SH-SY5Y (cell line): Measurements from ENCODE around the gene SPTB.

Source experiments
- GATA2 ChIP-seq: IDR thresholded peaks from 2 replicates; pipeline ENCODE4 v1.6.1; 2011; ENCODE audit warnings: mild to moderate bottlenecking, low read depth, low read length
- GATA3 ChIP-seq: IDR thresholded peaks from 2 replicates; pipeline ENCODE4 v1.6.1; 2011; ENCODE audit warnings: low read depth, mild to moderate bottlenecking, low read length, moderate library complexity

Gene SPTB

DNA sequence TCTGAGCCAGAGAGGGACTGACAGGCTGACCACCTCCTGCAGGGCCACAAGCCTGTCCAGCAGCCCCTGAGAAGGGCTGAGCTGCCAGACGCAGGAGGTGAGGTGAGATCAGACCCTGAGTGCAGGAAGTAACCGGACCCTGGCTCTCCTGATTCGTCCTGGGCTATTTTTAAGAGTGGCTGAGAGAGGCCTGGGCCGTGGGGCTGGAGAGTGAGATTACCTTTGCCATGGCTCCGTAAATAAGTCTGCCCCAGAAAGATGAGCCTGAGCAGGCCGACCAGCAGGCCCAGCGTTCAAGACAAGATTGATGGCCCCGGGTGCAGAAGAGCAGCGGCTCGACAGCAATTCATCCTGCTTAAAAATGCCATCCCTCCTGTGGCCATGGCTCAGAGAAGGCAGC lies 54.2 kb downstream of the SPTB start:
- TF ChIP-seq GATA2 (no peak), GATA3 (no peak)

DNA sequence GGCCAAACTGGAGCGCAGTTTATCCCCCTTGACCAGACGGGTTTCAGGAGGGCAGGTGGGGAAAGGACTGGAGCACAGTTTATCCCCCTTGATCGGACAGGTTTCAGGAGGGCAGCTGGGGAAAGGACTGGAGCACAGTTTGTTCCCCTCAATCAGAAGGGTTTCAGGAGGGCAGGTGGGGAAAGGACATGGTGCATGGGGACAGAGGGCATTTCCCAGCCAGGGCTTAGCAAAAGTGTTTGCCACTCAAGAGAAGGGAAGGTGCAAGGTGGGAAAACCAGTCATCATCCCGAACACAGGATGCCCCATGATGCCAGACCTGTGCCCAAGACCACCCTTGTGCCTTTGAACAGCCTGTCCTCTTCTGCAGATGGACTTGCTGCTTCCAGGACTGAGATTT lies 54.7 kb downstream of the SPTB start:
- TF ChIP-seq GATA2 (no peak), GATA3 (no peak)

DNA sequence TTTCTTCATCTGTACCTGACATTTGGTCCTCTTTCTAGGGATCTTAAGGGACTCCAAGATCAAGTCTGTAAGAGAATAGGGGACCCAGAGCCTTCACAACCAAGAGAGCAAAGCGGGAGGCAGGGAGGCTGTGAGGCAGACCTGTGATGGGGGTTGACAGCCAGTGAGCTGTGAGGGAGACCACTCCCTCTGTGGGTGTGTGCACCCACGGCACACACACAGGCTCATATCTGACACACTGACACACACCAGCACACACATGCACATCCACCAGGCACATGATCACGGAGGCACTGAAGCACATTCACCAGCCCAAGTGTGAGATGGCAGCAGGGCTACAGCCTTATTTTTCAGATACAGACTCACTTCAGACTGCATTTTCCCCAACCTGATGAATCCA lies 55.2 kb downstream of the SPTB start:
- TF ChIP-seq GATA3, result no peak
- no peak for TF ChIP-seq GATA2

- TF ChIP-seq GATA2 (peak; percentile 7; the same call in 1 of the 2 replicates), GATA3 (no peak)
Measured at GRCh38 chr14:64823305-64823861, 56.3 kb downstream of the SPTB start.

- no peak for TF ChIP-seq GATA2
- no peak for TF ChIP-seq GATA3
Measured at GRCh38 chr14:64821651-64822050, 58.1 kb downstream of the SPTB start.

GRCh38 chr14:64818151-64818550 lies 61.6 kb downstream of the SPTB start:
- TF ChIP-seq GATA2 (no peak), GATA3 (no peak)

GRCh38 chr14:64817631-64818030 lies 62.1 kb downstream of the SPTB start:
- TF ChIP-seq GATA3 (no peak), GATA2 (no peak)

- TF ChIP-seq GATA3 (no peak), GATA2 (no peak)
Measured at GRCh38 chr14:64816221-64816783, 63.4 kb downstream of the SPTB start.

DNA sequence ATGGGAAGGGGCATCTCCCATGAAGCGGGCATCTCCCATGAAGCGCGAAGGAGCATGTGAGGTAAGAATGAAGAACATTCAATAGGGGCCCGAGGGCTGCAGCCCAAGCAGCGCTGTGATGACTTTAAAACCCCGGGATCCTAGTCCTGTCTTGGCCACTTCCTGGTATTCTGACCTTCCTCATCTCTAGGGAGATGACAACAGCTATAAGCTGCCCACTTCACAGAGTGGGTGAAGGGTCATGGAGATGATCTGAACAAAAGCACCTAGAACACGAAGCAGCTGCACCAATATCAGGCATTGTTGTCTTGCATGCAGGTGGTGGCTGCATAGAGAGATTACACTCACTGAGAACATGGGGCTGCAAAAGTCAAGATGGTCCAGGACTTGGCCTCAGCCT lies 64.5 kb downstream of the SPTB start:
- no peak for TF ChIP-seq GATA2
- TF ChIP-seq GATA3, result no peak

GRCh38 chr14:64812412-64812811 lies 67.3 kb downstream of the SPTB start:
- TF ChIP-seq GATA3 (no peak), GATA2 (no peak)

GRCh38 chr14:64811676-64812075 lies 68.0 kb downstream of the SPTB start:
- TF ChIP-seq GATA2 (peak; percentile 21; the same call in 1 of the 2 replicates), GATA3 (peak; percentile 41; the same call in 1 of the 2 replicates)

DNA sequence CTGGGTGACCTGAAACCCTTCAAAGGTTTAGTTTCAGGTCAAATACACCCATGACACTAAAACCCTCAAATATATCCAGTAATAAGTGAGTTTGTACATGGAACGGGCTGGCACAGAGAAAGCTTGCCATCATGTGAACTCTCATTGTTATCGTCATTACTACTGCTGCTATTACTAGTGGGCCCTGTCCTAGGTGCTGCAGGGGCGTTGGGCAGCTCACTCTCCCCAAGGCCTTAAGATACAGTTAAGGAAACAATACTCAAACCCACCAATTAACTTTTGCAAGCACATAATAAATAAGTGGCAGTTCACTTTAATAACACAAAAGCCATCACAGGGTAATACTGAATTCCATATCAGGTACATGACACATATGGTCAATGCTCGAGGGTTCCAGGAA lies 71.3 kb downstream of the SPTB start:
- TF ChIP-seq GATA2 (no peak), GATA3 (no peak)

- no peak for TF ChIP-seq GATA2
- TF ChIP-seq GATA3, result no peak
Measured at GRCh38 chr14:64807551-64807950, 72.2 kb downstream of the SPTB start.

DNA sequence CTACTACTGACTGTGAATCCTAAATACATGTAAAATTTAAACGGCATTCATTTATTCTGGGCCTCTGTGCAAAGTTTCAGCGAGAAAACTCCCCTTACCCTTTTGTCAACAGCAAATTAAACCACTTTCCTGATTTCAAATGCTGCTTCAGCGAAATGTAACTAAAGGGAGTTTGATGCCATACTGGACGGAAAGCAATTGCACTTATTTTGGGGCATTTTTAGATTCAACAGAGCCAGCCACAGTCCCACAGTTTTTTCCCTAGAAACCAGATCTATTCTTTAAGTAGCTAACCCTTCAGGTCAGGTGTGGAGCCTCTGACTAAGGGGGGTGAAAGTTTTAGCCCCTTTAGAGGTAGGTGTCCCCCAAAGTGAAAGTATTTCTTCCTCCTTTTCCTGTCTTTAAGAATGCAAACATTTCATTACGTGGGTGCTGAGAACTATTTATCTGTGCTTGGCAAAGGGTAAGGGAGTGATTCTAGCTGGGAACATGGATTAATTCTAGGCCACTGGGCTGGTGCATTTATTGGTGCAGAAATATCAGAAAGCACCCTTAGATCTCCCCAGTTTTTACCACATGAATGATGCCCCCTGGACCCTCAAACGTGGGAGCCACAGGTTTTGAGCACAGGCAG lies 72.7 kb downstream of the SPTB start:
- TF ChIP-seq GATA3 (no peak), GATA2 (no peak)

GRCh38 chr14:64806202-64806861 lies 73.4 kb downstream of the SPTB start:
- TF ChIP-seq GATA3, result no peak
- TF ChIP-seq GATA2, result no peak

DNA sequence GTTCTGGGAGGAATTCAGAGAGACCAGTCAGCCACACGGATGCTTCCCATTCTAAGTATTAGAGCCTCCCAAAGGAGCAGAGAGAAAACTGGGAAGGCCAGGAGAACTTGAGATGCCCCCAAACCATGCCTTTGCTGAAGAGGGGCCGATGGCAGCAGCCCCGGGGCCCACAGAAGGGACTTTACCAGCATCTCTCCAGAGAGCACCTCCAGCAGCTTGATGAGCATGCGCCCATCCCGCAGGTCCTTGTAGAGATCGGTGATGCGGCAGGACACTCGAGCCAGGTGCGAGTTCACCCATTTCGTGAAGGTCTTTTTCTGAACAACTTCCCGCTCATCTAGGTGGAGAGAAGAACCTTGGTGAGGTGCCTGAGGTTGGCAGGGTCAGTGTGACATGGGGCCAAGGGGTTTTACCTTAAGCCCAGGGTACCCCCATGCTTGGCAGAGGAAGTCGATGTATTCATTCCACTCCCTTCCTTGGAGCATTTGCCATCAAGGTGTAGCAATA lies 74.9 kb downstream of the SPTB start:
- TF ChIP-seq GATA3, result no peak
- no peak for TF ChIP-seq GATA2
